ENCODE data around the gene SMARCA1.

The SMARCA1 gene

GRCh38 chrX:129472116-129472515, 51.2 kb downstream of the SMARCA1 start:
- Histone ChIP-seq H3K36me3 (no peaks in the 10 kb centered on the region; the same call in 1 of the 2 replicates), H3K27me3 (ENCODE audit: insufficient read depth, low read depth, severe bottlenecking) (no peaks in the 10 kb centered on the region), H3K27ac (no peak overlapping the region), H3K9me3 (ENCODE audit: severe bottlenecking) (no peaks in the 10 kb centered on the region), H3K4me3 (ENCODE audit: low read depth, low read length) (no peak overlapping the region)
- DNase-seq: no peak
- TF ChIP-seq, protein P1, sequence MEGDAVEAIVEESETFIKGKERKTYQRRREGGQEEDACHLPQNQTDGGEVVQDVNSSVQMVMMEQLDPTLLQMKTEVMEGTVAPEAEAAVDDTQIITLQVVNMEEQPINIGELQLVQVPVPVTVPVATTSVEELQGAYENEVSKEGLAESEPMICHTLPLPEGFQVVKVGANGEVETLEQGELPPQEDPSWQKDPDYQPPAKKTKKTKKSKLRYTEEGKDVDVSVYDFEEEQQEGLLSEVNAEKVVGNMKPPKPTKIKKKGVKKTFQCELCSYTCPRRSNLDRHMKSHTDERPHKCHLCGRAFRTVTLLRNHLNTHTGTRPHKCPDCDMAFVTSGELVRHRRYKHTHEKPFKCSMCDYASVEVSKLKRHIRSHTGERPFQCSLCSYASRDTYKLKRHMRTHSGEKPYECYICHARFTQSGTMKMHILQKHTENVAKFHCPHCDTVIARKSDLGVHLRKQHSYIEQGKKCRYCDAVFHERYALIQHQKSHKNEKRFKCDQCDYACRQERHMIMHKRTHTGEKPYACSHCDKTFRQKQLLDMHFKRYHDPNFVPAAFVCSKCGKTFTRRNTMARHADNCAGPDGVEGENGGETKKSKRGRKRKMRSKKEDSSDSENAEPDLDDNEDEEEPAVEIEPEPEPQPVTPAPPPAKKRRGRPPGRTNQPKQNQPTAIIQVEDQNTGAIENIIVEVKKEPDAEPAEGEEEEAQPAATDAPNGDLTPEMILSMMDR (IDR thresholded peaks at IDR 0.05; ENCODE audit: low read depth, low read length): no peak

- no peak overlapping the region for H3K4me3 ChIP-seq (ENCODE audit: low read depth, low read length)
- no peaks in the 10 kb centered on the region for H3K9me3 ChIP-seq (ENCODE audit: severe bottlenecking)
- TF ChIP-seq, protein P1 (IDR thresholded peaks at IDR 0.05; ENCODE audit: low read depth, low read length): no peak
- no peak overlapping the region for H3K27ac ChIP-seq
- peaks cover 10% of the 10 kb centered on the region for H3K27me3 ChIP-seq (ENCODE audit: insufficient read depth, low read depth, severe bottlenecking)
- no peak for DNase-seq
- H3K36me3 ChIP-seq: peaks cover 3% of the 10 kb centered on the region
These were observed 60.6 kb downstream of the SMARCA1 start for GRCh38 chrX:129462707-129463106.

DNA sequence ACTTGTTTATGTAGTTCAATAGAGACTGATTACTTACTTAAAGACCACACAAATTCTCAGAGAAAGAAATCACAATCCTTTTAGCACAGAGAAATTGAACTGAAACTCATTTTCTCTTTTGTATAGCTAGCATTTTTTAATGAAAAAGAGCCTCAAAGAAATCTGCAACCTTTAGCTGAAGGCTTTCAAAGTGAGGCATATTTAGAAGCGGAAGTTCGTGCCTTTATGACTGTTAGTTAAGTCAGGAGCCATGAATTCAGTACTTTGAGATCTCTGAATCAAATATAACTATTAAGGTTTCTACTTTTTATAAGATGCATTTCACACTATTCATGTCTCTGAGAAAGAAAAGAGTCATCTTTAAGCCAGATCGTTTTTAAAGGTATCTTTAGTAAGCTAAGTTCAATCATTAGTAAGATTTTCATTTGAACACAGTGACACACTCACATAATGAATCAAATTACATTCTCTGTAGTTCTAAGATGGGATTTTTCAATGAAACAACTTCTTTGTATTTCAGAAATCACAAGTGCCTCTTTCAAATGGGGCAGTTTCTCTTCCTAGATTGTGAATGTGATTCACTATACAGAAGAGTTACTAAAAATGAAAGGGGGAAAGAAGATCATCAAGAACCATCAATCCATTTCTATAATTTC, 61.4 kb downstream of the SMARCA1 start:
- Histone ChIP-seq H3K27ac (no peak overlapping the region), H3K36me3 (peaks cover 3% of the 10 kb centered on the region), H3K27me3 (ENCODE audit: insufficient read depth, low read depth, severe bottlenecking) (peaks cover 10% of the 10 kb centered on the region), H3K4me3 (ENCODE audit: low read depth, low read length) (no peak overlapping the region), H3K9me3 (ENCODE audit: severe bottlenecking) (no peaks in the 10 kb centered on the region)
- TF ChIP-seq, protein P1 (IDR thresholded peaks at IDR 0.05; ENCODE audit: low read depth, low read length): no peak
- DNase-seq: no peak

DNA sequence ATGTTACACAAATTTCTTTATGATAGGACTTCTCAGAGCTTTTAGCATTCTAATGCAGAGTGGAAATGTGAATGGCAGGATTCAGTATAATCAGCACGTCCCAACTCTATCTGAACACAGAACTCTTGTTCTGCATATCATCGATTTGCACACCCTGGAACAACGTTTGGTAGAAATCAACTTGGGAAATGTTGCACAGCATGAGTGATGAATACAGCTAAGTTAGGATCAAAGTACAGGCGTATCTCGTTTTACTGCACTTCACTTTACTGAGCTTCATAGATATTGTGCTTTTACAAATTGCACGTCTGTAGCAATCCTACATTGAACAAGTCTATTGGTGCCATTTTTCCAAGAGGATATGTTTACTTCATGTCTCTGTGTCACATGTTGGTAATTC, 70.8 kb downstream of the SMARCA1 start:
- TF ChIP-seq, protein P1 (IDR thresholded peaks at IDR 0.05; ENCODE audit: low read depth, low read length): no peak
- Histone ChIP-seq H3K27ac (no peak overlapping the region), H3K4me3 (ENCODE audit: low read depth, low read length) (no peak overlapping the region), H3K36me3 (no peaks in the 10 kb centered on the region), H3K27me3 (ENCODE audit: insufficient read depth, low read depth, severe bottlenecking) (no peaks in the 10 kb centered on the region), H3K9me3 (ENCODE audit: severe bottlenecking) (no peaks in the 10 kb centered on the region)
- no peak for DNase-seq

GRCh38 chrX:129450123-129450522, 73.2 kb downstream of the SMARCA1 start:
- no peak for DNase-seq
- H3K27me3 ChIP-seq (ENCODE audit: insufficient read depth, low read depth, severe bottlenecking): no peaks in the 10 kb centered on the region
- H3K4me3 ChIP-seq (ENCODE audit: low read depth, low read length): no peak overlapping the region
- no peak overlapping the region for H3K27ac ChIP-seq
- TF ChIP-seq, protein P1 (IDR thresholded peaks at IDR 0.05; ENCODE audit: low read depth, low read length): no peak
- H3K9me3 ChIP-seq (ENCODE audit: severe bottlenecking): no peaks in the 10 kb centered on the region
- no peaks in the 10 kb centered on the region for H3K36me3 ChIP-seq

- no peaks in the 10 kb centered on the region for H3K36me3 ChIP-seq
- TF ChIP-seq, protein P1 (IDR thresholded peaks at IDR 0.05; ENCODE audit: low read depth, low read length): no peak
- no peak overlapping the region for H3K4me3 ChIP-seq (ENCODE audit: low read depth, low read length)
- no peaks in the 10 kb centered on the region for H3K9me3 ChIP-seq (ENCODE audit: severe bottlenecking)
- no peak overlapping the region for H3K27ac ChIP-seq
- H3K27me3 ChIP-seq (ENCODE audit: insufficient read depth, low read depth, severe bottlenecking): no peaks in the 10 kb centered on the region
- DNase-seq: no peak
These were observed 74.1 kb downstream of the SMARCA1 start for GRCh38 chrX:129449148-129449547.

Measured in WERI-Rb-1 (cell line).